Coronary artery (tissue), 2 donors: Measurements from ENCODE around the gene KCNK7.
A peak's percentile ranks its signal among the peaks of the same experiment; 100 is the strongest.

Experiments
- DNase-seq: peaks from one replicate; pipeline ENCODE4 v3.0.0-alpha.2; 2017; ENCODE audit warnings: low spot score
- H3K27ac ChIP-seq, 2 donors: fragments of 200-600 bp; sonication (generic); one replicate each; pipeline ENCODE4 v1.5.1; 2016 to 2019
- H3K4me3 ChIP-seq: fragments of 200-600 bp; sonication (generic); 2 replicates; pipeline ENCODE4 v1.5.1; 2016; ENCODE audit warnings: mild to moderate bottlenecking, moderate library complexity
- CTCF ChIP-seq: fragments of 200-600 bp; sonication (generic); IDR thresholded peaks from one replicate; pipeline ENCODE4 v1.5.1; 2019; ENCODE audit warnings: antibody characterized with exemption

KCNK7 gene

GRCh38 chr11:65609665-65610064 is 14.1 kb upstream of the KCNK7 start:
- peak overlapping the region; percentile 83 for H3K4me3 ChIP-seq
- DNase-seq, result no peak
- no peak for TF ChIP-seq CTCF
- H3K27ac ChIP-seq, result peak overlapping the region in 1 of 2 donors; percentile 93

- H3K27ac ChIP-seq, result no peak overlapping the region
- no peak for TF ChIP-seq CTCF
- no peak for DNase-seq
- no peak overlapping the region for H3K4me3 ChIP-seq
Observed at GRCh38 chr11:65609229-65609628, 13.6 kb upstream of the KCNK7 start.

- H3K27ac ChIP-seq, result peak overlapping the region; percentile 38 to 93
- no peak for DNase-seq
- TF ChIP-seq CTCF, result no peak
- H3K4me3 ChIP-seq, result peak overlapping the region; percentile 70
Observed at GRCh38 chr11:65607614-65608426, 12.2 kb upstream of the KCNK7 start.

- DNase-seq, result peak; percentile 98
- peak overlapping the region; percentile 74 to 93 for H3K27ac ChIP-seq
- no peak for TF ChIP-seq CTCF
- peak overlapping the region; percentile 70 for H3K4me3 ChIP-seq
Observed at GRCh38 chr11:65606876-65607613, 11.4 kb upstream of the KCNK7 start.

- Histone ChIP-seq H3K4me3 (no peak overlapping the region), H3K27ac (no peak overlapping the region)
- no peak for DNase-seq
- TF ChIP-seq CTCF, result no peak
Observed at GRCh38 chr11:65604258-65604657, 8.7 kb upstream of the KCNK7 start.

GRCh38 chr11:65599955-65600246 is 4.3 kb upstream of the KCNK7 start:
- no peak overlapping the region for H3K27ac ChIP-seq
- no peak for TF ChIP-seq CTCF
- no peak for DNase-seq
- no peak overlapping the region for H3K4me3 ChIP-seq
